OCI-LY7 (cell line): ENCODE data around the gene HS3ST2.

Source experiments
- EZH2phosphoT487 ChIP-seq: fragments of 200-600 bp; sonication (generic); IDR thresholded peaks from 2 replicates; pipeline ENCODE4 v1.6.1; 2018; ENCODE audit warnings: low read depth, borderline replicate concordance, mild to moderate bottlenecking, mixed run types, antibody characterized with exemption, low read length, moderate library complexity, mixed read lengths
- TF ChIP-seq, protein P1 (sequence below): fragments of 200-600 bp; sonication (generic); conservative IDR thresholded peaks from 2 replicates; pipeline ENCODE4 v1.5.1; 2014; ENCODE audit warnings: mild to moderate bottlenecking, antibody characterized with exemption, low read length, moderate library complexity, mixed read lengths

DNA sequence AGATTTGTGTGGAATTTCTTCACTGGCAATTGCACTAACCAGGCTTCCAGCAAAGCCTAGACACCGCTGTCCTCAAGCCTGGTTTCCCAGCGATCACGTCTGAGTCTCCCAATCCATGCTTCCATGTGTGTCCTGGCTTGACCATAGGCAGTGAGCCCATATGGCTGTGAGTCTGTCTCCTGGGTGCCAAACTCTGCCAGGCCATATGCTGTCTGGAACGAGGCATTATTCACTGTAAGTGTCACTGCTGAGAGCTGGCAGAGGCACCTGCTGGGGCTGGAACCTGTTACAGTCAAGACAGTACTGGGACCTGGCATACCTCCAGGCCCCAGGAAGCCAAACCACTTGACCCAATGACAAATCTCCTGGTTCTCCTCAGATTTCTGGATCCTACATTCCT lies 60.4 kb downstream of the HS3ST2 start:
- TF ChIP-seq, protein P1, sequence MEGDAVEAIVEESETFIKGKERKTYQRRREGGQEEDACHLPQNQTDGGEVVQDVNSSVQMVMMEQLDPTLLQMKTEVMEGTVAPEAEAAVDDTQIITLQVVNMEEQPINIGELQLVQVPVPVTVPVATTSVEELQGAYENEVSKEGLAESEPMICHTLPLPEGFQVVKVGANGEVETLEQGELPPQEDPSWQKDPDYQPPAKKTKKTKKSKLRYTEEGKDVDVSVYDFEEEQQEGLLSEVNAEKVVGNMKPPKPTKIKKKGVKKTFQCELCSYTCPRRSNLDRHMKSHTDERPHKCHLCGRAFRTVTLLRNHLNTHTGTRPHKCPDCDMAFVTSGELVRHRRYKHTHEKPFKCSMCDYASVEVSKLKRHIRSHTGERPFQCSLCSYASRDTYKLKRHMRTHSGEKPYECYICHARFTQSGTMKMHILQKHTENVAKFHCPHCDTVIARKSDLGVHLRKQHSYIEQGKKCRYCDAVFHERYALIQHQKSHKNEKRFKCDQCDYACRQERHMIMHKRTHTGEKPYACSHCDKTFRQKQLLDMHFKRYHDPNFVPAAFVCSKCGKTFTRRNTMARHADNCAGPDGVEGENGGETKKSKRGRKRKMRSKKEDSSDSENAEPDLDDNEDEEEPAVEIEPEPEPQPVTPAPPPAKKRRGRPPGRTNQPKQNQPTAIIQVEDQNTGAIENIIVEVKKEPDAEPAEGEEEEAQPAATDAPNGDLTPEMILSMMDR = no peak
- no peak for TF ChIP-seq EZH2phosphoT487
